Measurements from ENCODE around the gene KMT2B. TPM values are rescaled to one million over a fixed set of nuclear protein-coding genes. Genes with fewer than 3 reads are reported as not detected.
A peak's percentile ranks its signal among the peaks of the same experiment; 100 is the strongest.

Gene KMT2B
- total and polyA plus RNA-seq, 9 of the 15 experiments (the other 6 are each of a cell fraction or from before 2014, with no cell fraction given), result 0.63 to 43.9 (median 8.1) TPM

DNA sequence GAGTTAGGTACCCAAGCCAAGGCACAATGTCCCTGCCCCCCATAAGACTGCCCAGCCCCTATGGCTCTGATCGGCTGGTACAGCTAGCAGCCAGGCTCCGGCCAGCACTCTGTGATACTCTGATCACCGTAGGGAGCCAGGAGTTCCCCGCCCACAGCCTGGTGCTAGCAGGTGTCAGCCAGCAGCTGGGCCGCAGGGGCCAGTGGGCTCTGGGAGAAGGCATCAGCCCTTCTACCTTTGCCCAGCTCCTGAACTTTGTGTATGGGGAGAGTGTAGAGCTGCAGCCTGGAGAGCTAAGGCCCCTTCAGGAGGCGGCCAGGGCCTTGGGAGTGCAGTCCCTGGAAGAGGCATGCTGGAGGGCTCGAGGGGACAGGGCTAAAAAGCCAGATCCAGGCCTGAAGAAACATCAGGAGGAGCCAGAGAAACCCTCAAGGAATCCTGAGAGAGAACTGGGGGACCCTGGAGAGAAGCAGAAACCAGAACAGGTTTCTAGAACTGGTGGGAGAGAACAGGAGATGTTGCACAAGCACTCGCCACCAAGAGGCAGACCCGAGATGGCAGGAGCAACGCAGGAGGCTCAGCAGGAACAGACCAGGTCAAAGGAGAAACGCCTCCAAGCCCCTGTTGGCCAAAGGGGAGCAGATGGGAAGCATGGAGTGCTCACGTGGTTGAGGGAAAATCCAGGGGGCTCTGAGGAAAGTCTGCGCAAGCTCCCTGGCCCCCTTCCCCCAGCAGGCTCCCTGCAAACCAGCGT is 3.0 kb upstream of the KMT2B start (continued):
- TF ChIP-seq NR0B1 (IDR thresholded peaks at IDR 0.05; ENCODE audit: partially characterized antibody) (no peak), CEBPG (CRISPR knock-in tag; IDR thresholded peaks at IDR 0.05) (peak; percentile 45), CEBPG (tag; conservative IDR thresholded peaks at IDR 0.05 in 1 of 2, IDR thresholded peaks at IDR 0.05 in 1 of 2) (no peak), ESRRB (CRISPR knock-in tag; IDR thresholded peaks at IDR 0.05; ENCODE audit: borderline replicate concordance) (no peak), SMARCE1 (IDR thresholded peaks at IDR 0.05) (no peak), ZNF507 (tag; conservative IDR thresholded peaks at IDR 0.05) (no peak), NKRF (IDR thresholded peaks at IDR 0.05; ENCODE audit: borderline replicate concordance) (no peak), CEBPB (tag; IDR thresholded peaks at IDR 0.05) (peak; percentile 35; the same call in 1 of the 2 replicates), POLR3G (IDR thresholded peaks at IDR 0.05; ENCODE audit: extremely low read depth, insufficient read length, insufficient replicate concordance) (no peak)
- TF ChIP-seq, protein P1, sequence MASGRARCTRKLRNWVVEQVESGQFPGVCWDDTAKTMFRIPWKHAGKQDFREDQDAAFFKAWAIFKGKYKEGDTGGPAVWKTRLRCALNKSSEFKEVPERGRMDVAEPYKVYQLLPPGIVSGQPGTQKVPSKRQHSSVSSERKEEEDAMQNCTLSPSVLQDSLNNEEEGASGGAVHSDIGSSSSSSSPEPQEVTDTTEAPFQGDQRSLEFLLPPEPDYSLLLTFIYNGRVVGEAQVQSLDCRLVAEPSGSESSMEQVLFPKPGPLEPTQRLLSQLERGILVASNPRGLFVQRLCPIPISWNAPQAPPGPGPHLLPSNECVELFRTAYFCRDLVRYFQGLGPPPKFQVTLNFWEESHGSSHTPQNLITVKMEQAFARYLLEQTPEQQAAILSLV (tag; IDR thresholded peaks at IDR 0.05), result no peak
- TF ChIP-seq, protein P2, sequence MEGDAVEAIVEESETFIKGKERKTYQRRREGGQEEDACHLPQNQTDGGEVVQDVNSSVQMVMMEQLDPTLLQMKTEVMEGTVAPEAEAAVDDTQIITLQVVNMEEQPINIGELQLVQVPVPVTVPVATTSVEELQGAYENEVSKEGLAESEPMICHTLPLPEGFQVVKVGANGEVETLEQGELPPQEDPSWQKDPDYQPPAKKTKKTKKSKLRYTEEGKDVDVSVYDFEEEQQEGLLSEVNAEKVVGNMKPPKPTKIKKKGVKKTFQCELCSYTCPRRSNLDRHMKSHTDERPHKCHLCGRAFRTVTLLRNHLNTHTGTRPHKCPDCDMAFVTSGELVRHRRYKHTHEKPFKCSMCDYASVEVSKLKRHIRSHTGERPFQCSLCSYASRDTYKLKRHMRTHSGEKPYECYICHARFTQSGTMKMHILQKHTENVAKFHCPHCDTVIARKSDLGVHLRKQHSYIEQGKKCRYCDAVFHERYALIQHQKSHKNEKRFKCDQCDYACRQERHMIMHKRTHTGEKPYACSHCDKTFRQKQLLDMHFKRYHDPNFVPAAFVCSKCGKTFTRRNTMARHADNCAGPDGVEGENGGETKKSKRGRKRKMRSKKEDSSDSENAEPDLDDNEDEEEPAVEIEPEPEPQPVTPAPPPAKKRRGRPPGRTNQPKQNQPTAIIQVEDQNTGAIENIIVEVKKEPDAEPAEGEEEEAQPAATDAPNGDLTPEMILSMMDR (IDR thresholded peaks at IDR 0.05 in 2 of 3, conservative IDR thresholded peaks at IDR 0.05 in 1 of 3; ENCODE audit: insufficient read depth in 2 of 3, low read depth in 1 of 3, low read length in 3 of 3), result peak in 2 of 3 experiments; percentile 11 to 31; a peak in 2 of 6 replicates
- TF ChIP-seq, protein P3, sequence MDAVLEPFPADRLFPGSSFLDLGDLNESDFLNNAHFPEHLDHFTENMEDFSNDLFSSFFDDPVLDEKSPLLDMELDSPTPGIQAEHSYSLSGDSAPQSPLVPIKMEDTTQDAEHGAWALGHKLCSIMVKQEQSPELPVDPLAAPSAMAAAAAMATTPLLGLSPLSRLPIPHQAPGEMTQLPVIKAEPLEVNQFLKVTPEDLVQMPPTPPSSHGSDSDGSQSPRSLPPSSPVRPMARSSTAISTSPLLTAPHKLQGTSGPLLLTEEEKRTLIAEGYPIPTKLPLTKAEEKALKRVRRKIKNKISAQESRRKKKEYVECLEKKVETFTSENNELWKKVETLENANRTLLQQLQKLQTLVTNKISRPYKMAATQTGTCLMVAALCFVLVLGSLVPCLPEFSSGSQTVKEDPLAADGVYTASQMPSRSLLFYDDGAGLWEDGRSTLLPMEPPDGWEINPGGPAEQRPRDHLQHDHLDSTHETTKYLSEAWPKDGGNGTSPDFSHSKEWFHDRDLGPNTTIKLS (IDR thresholded peaks at IDR 0.05; ENCODE audit: borderline replicate concordance, low read depth), result no peak

Measured in K562 (cell line).